Trophoblast cell (in vitro differentiated cells and primary cell): ENCODE results near the gene ENPP5.

ENCODE experiments used
- DNase-seq, 2 donors: peaks; one replicate each; pipeline ENCODE4 v3.0.0-alpha.2; 2016
- H2AFZ ChIP-seq: 2 replicates; pipeline ENCODE4 v1.6.1; 2013; ENCODE audit warnings: low read length, moderate library complexity, mild to moderate bottlenecking; ENCODE audit not compliant: insufficient read depth, poor library complexity
- H2AK5ac ChIP-seq: 2 replicates; pipeline ENCODE4 v1.6.1; 2013; ENCODE audit warnings: mild to moderate bottlenecking, low read length
- H2BK120ac ChIP-seq: 2 replicates; pipeline ENCODE4 v1.6.1; 2013; ENCODE audit warnings: low read length, mild to moderate bottlenecking, moderate library complexity; ENCODE audit not compliant: insufficient read depth, poor library complexity
- H2BK12ac ChIP-seq: 2 replicates; pipeline ENCODE4 v1.6.1; 2013; ENCODE audit warnings: mild to moderate bottlenecking, low read length, moderate library complexity
- H2BK5ac ChIP-seq: 2 replicates; pipeline ENCODE4 v1.6.1; 2013; ENCODE audit warnings: low read length, low read depth, moderate library complexity, mild to moderate bottlenecking; ENCODE audit not compliant: poor library complexity
- H3K14ac ChIP-seq: 2 replicates; pipeline ENCODE4 v1.6.1; 2013; ENCODE audit warnings: mild to moderate bottlenecking, low read length
- H3K18ac ChIP-seq: 2 replicates; pipeline ENCODE4 v1.6.1; 2013; ENCODE audit warnings: mild to moderate bottlenecking, low read length
- H3K23ac ChIP-seq: 2 replicates; pipeline ENCODE4 v1.6.1; 2013; ENCODE audit warnings: low read length
- H3K27ac ChIP-seq: 2 replicates; pipeline ENCODE4 v1.5.1; 2013; ENCODE audit warnings: low read depth, mild to moderate bottlenecking, inconsistent platforms, low read length, moderate library complexity
- H3K27me3 ChIP-seq: 2 replicates; pipeline ENCODE4 v1.6.1; 2013; ENCODE audit warnings: inconsistent platforms, mild to moderate bottlenecking, low read length, moderate library complexity; ENCODE audit not compliant: insufficient read depth
- H3K36me3 ChIP-seq, 2 experiments: 1 replicate in 1 of 2; 2 replicates in 1 of 2; pipeline ENCODE4 v1.6.1; 2013; ENCODE audit warnings: low read length in 2 of 2, mild to moderate bottlenecking in 2 of 2, moderate library complexity in 1 of 2; ENCODE audit not compliant: insufficient read depth in 2 of 2, control insufficient read depth in 1 of 2
- H3K4ac ChIP-seq: 2 replicates; pipeline ENCODE4 v1.6.1; 2013; ENCODE audit warnings: low read depth, mild to moderate bottlenecking, low read length, moderate library complexity
- H3K4me1 ChIP-seq, 2 experiments: 1 replicate in 1 of 2; 2 replicates in 1 of 2; pipeline ENCODE4 v1.6.1; 2013; ENCODE audit warnings: low read length in 2 of 2, mild to moderate bottlenecking in 2 of 2, moderate library complexity in 1 of 2; ENCODE audit not compliant: insufficient read depth in 2 of 2, control insufficient read depth in 1 of 2
- H3K4me2 ChIP-seq: 2 replicates; pipeline ENCODE4 v1.6.1; 2013; ENCODE audit warnings: inconsistent platforms, mild to moderate bottlenecking, low read length, moderate library complexity
- H3K4me3 ChIP-seq: 2 replicates; pipeline ENCODE4 v1.5.1; 2013; ENCODE audit warnings: mild to moderate bottlenecking, low read depth, low read length, inconsistent platforms
- H3K79me1 ChIP-seq: one replicate; pipeline ENCODE4 v1.6.1; 2013; ENCODE audit warnings: low read length
- H3K79me2 ChIP-seq: 2 replicates; pipeline ENCODE4 v1.6.1; 2013; ENCODE audit warnings: low read length, mild to moderate bottlenecking; ENCODE audit not compliant: control insufficient read depth, insufficient read depth, poor library complexity
- H3K9ac ChIP-seq: 2 replicates; pipeline ENCODE4 v1.6.1; 2013; ENCODE audit warnings: mild to moderate bottlenecking, low read length
- H3K9me3 ChIP-seq: 2 replicates; pipeline ENCODE4 v1.6.1; 2013; ENCODE audit warnings: low read depth, mild to moderate bottlenecking, control low read depth, inconsistent platforms, low read length; ENCODE audit not compliant: insufficient read depth
- H4K12ac ChIP-seq: 2 replicates; pipeline ENCODE4 v1.6.1; 2013; ENCODE audit warnings: low read depth, mild to moderate bottlenecking, low read length, moderate library complexity
- H4K8ac ChIP-seq: 2 replicates; pipeline ENCODE4 v1.6.1; 2013; ENCODE audit warnings: low read depth, mild to moderate bottlenecking, low read length, moderate library complexity
- H4K91ac ChIP-seq: one replicate; pipeline ENCODE4 v1.6.1; 2013; ENCODE audit warnings: low read depth, mild to moderate bottlenecking, low read length, moderate library complexity
- WGBS: extraction: QIAGEN DNeasy Blood & Tissue Kit; methylation state at CpG from one replicate; pipeline ENCODE4 v1.1.7; 2013; ENCODE audit warnings: missing lambda C conversion rate; ENCODE audit not compliant: insufficient read length, insufficient coverage; ENCODE audit errors: extremely low coverage; 5-methylcytosine and 5-hydroxymethylcytosine counted together

The ENPP5 gene

GRCh38 chr6:46190889-46191288 lies 20.1 kb upstream of the ENPP5 start:
- Histone ChIP-seq H3K79me1 (no peaks in the 10 kb centered on the region), H4K12ac (no peak overlapping the region), H2BK5ac (no peak overlapping the region), H3K18ac (no peak overlapping the region), H3K9ac (no peak overlapping the region), H4K8ac (no peak overlapping the region), H2AK5ac (no peak overlapping the region), H2AFZ (no peak overlapping the region), H2BK120ac (no peak overlapping the region), H3K79me2 (no peaks in the 10 kb centered on the region), H3K27ac (no peak overlapping the region), H3K9me3 (no peaks in the 10 kb centered on the region), H3K4me3 (no peak overlapping the region), H4K91ac (no peak overlapping the region), H3K4me2 (no peak overlapping the region), H3K4ac (no peak overlapping the region), H3K36me3 (no peaks in the 10 kb centered on the region), H3K14ac (no peak overlapping the region), H3K27me3 (no peaks in the 10 kb centered on the region), H3K4me1 (peaks cover 0 to 3% of the 10 kb centered on the region in 2 experiments), H2BK12ac (no peak overlapping the region), H3K23ac (no peak overlapping the region)
- no peak for DNase-seq
- no CpG with 5 or more reads among the region's 4 CpGs for WGBS

- Histone ChIP-seq H3K4ac (no peak overlapping the region), H3K18ac (no peak overlapping the region), H3K23ac (no peak overlapping the region), H3K14ac (no peak overlapping the region), H2AFZ (no peak overlapping the region), H3K36me3 (no peaks in the 10 kb centered on the region), H3K4me2 (no peak overlapping the region), H3K27ac (no peak overlapping the region), H4K91ac (no peak overlapping the region), H3K4me3 (no peak overlapping the region), H2AK5ac (no peak overlapping the region), H2BK5ac (no peak overlapping the region), H4K12ac (no peak overlapping the region), H2BK12ac (no peak overlapping the region), H3K27me3 (no peaks in the 10 kb centered on the region), H3K9me3 (no peaks in the 10 kb centered on the region), H3K9ac (no peak overlapping the region), H4K8ac (no peak overlapping the region), H2BK120ac (no peak overlapping the region), H3K79me2 (no peaks in the 10 kb centered on the region), H3K79me1 (no peaks in the 10 kb centered on the region), H3K4me1 (peaks cover 0 to 3% of the 10 kb centered on the region in 2 experiments)
- DNase-seq: no peak
- no CpG with 5 or more reads among the region's 4 CpGs for WGBS
Measured at GRCh38 chr6:46189726-46190125, 18.9 kb upstream of the ENPP5 start.

DNA sequence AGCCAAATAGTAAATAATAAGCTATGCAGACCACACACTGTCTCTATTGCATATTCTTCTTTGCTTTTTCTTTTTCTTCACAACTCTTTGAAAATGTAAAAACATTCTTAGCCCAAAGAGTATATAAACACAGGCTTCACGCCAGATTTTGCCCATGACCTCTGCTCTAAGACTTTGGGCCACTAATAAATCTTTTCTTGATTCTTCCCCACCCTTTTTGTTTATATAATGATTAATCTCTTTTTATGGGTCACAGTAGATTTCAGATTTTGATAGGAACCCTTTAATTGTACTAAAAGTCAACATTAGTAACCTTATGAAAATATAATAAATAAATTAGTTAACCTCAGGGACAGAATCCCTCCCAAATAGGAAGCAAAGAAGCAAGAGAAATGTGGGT lies 15.8 kb upstream of the ENPP5 start:
- H2AFZ ChIP-seq: no peak overlapping the region
- H3K9ac ChIP-seq: no peak overlapping the region
- H3K4me1 ChIP-seq: peaks cover 0 to 3% of the 10 kb centered on the region in 2 experiments
- H3K27me3 ChIP-seq: no peaks in the 10 kb centered on the region
- H3K79me2 ChIP-seq: no peaks in the 10 kb centered on the region
- H2BK120ac ChIP-seq: no peak overlapping the region
- H3K4ac ChIP-seq: no peak overlapping the region
- H3K14ac ChIP-seq: no peak overlapping the region
- no peak for DNase-seq
- H3K18ac ChIP-seq: no peak overlapping the region
- no peaks in the 10 kb centered on the region for H3K9me3 ChIP-seq
- H2BK12ac ChIP-seq: no peak overlapping the region
- no peak overlapping the region for H4K8ac ChIP-seq
- no peak overlapping the region for H3K4me2 ChIP-seq
- H2AK5ac ChIP-seq: no peak overlapping the region
- no peak overlapping the region for H4K12ac ChIP-seq
- WGBS: no CpG with 5 or more reads among the region's 1 CpG
- no peaks in the 10 kb centered on the region for H3K79me1 ChIP-seq
- H3K36me3 ChIP-seq: no peaks in the 10 kb centered on the region
- H3K27ac ChIP-seq: no peak overlapping the region
- no peak overlapping the region for H2BK5ac ChIP-seq
- H4K91ac ChIP-seq: no peak overlapping the region
- H3K23ac ChIP-seq: no peak overlapping the region
- no peak overlapping the region for H3K4me3 ChIP-seq

GRCh38 chr6:46184114-46184513 lies 13.3 kb upstream of the ENPP5 start:
- H2BK5ac ChIP-seq: no peak overlapping the region
- no peak overlapping the region for H3K4me3 ChIP-seq
- H3K4me1 ChIP-seq: no peaks in the 10 kb centered on the region
- WGBS: no CpG with 5 or more reads among the region's 4 CpGs
- H3K9ac ChIP-seq: no peak overlapping the region
- no peak overlapping the region for H4K91ac ChIP-seq
- no peak overlapping the region for H3K14ac ChIP-seq
- H4K8ac ChIP-seq: no peak overlapping the region
- H3K36me3 ChIP-seq: no peaks in the 10 kb centered on the region
- H2BK120ac ChIP-seq: no peak overlapping the region
- no peak overlapping the region for H3K27ac ChIP-seq
- no peak overlapping the region for H3K4ac ChIP-seq
- no peaks in the 10 kb centered on the region for H3K27me3 ChIP-seq
- H3K18ac ChIP-seq: no peak overlapping the region
- H2BK12ac ChIP-seq: no peak overlapping the region
- no peak overlapping the region for H3K4me2 ChIP-seq
- no peak for DNase-seq
- H2AK5ac ChIP-seq: no peak overlapping the region
- H2AFZ ChIP-seq: no peak overlapping the region
- H4K12ac ChIP-seq: no peak overlapping the region
- H3K9me3 ChIP-seq: no peaks in the 10 kb centered on the region
- no peaks in the 10 kb centered on the region for H3K79me2 ChIP-seq
- H3K79me1 ChIP-seq: no peaks in the 10 kb centered on the region
- H3K23ac ChIP-seq: no peak overlapping the region
